ENCODE results near the gene ZNF750. TPM values are rescaled to one million over a fixed set of nuclear protein-coding genes. Genes with fewer than 3 reads are reported as not detected.

ZNF750 gene
- total and polyA plus RNA-seq, 2 experiments from 2014 or later = 0.13 to 0.17 TPM

- TF ChIP-seq ZNF462 (CRISPR knock-in tag; IDR thresholded peaks at IDR 0.05) (no peak), CTCF (conservative IDR thresholded peaks at IDR 0.05; ENCODE audit: low read depth in 2 of 2) (no peak), EZH2phosphoT487 (IDR thresholded peaks at IDR 0.05; ENCODE audit: unreplicated experiment) (no peak), NANOG (IDR thresholded peaks at IDR 0.05; ENCODE audit: borderline replicate concordance) (no peak), EZH2 (IDR thresholded peaks at IDR 0.05; ENCODE audit: low read depth, unreplicated experiment) (no peak), STAT1 (IDR thresholded peaks at IDR 0.05; ENCODE audit: unreplicated experiment) (no peak)
Observed at GRCh38 chr17:82832411-82832810, 7.4 kb downstream of the ZNF750 start (continued).

- H3K79me2 ChIP-seq (replicated peaks; ENCODE audit: insufficient read depth) = 0 out of 2 replicates have a peak, but pooled peaks cover 18% of the 10 kb centered on the region
- Mint-ChIP-seq H3K27me3 (ENCODE audit: insufficient read depth, low read depth, poor library complexity) (peaks cover 5% of the 10 kb centered on the region), H3K4me3 (no peak overlapping the region), H3K36me3 (ENCODE audit: low read depth) (peaks cover 38% of the 10 kb centered on the region), H3K27ac (peak overlapping the region; percentile 65; the same call in 1 of the 2 replicates), H3K9me3 (no peaks in the 10 kb centered on the region; the same call in 1 of the 3 replicates), H3K4me1 (peaks cover 25% of the 10 kb centered on the region)
- ATAC-seq = no peak
- peaks cover 3% of the 10 kb centered on the region for H3K4me1 ChIP-seq (ENCODE audit: insufficient read depth)
- H3K4me3 ChIP-seq = no peak overlapping the region
- H3F3A ChIP-seq (replicated peaks; ENCODE audit: low read depth) = 0 out of 2 replicates have a peak, but pooled peaks cover 9% of the 10 kb centered on the region
- no peak overlapping the region for H2AFZ ChIP-seq
- H3K27me3 ChIP-seq (ENCODE audit: insufficient read depth) = no peaks in the 10 kb centered on the region
- no peak overlapping the region for H3K4me2 ChIP-seq
- no peak overlapping the region; the same call in 1 of the 2 replicates for H3K27ac ChIP-seq (ENCODE audit: low read depth)
- no peaks in the 10 kb centered on the region for H3K9me2 ChIP-seq (ENCODE audit: insufficient read depth)
- H3K36me3 ChIP-seq (ENCODE audit: insufficient read depth) = no peaks in the 10 kb centered on the region
- DNase-seq (ENCODE audit: low spot score) = no peak
- H4K20me1 ChIP-seq (replicated peaks; ENCODE audit: insufficient read depth) = peaks cover 5% of the 10 kb centered on the region
- TF ChIP-seq CREB1 (CRISPR knock-in tag; IDR thresholded peaks at IDR 0.05; ENCODE audit: low read depth) (no peak), ZNF331 (CRISPR knock-in tag; IDR thresholded peaks at IDR 0.05; ENCODE audit: low read depth) (no peak), CTCF (conservative IDR thresholded peaks at IDR 0.05; ENCODE audit: low read depth in 2 of 2) (no peak), ETS1 (IDR thresholded peaks at IDR 0.05) (no peak), REST (IDR thresholded peaks at IDR 0.05; ENCODE audit: unreplicated experiment) (no peak), EZH2 (IDR thresholded peaks at IDR 0.05; ENCODE audit: low read depth, unreplicated experiment) (no peak)
Observed at GRCh38 chr17:82831818-82832200, 8.0 kb downstream of the ZNF750 start.

Measured in GM23338 (cell line).